Caco-2 (cell line): ENCODE measurements around the gene TOMT. TPM values are rescaled to one million over a fixed set of nuclear protein-coding genes. Genes with fewer than 3 reads are reported as not detected.
"Not testable (repeated sequence)": the region's sequence is repeated elsewhere in the genome, so short reads cannot be mapped to it uniquely, and the experiment has no call there.

ENCODE experiments used
- BruUV-seq: library from RNA; stranded (reverse); fragments of 400-500 nt; replicated peaks from 2 replicates; lab custom pipeline; 2021; lab: Mats Ljungman, UMichigan
- CTCF ChIA-PET: fragments of 300-600 bp; sonication (Branson Sonifier 250); formaldehyde crosslinking; loops from one replicate; lab custom pipeline; 2022; ENCODE audit warnings: antibody characterized with exemption; lab: Charles Lee
- POLR2A ChIA-PET: fragments of 300-600 bp; sonication (Branson Sonifier 250); formaldehyde crosslinking; loops from one replicate; lab custom pipeline; 2022; ENCODE audit warnings: antibody characterized with exemption; lab: Charles Lee
- DNase-seq, 2 experiments: peaks; one replicate each; pipeline versions ENCODE4 v3.0.0 to v3.0.0-alpha.2; 2020 to 2022
- H3K27me3 ChIP-seq: replicated peaks from 2 replicates; pipeline ENCODE4 v1.6.0; 2011; ENCODE audit warnings: low read length; ENCODE audit not compliant: control insufficient read depth, insufficient read depth
- H3K36me3 ChIP-seq: 2 replicates; pipeline ENCODE4 v1.5.1; 2011; ENCODE audit warnings: low read length; ENCODE audit not compliant: control insufficient read depth, insufficient read depth
- H3K4me1 ChIP-seq: fragments of 250-450 bp; sonication (Bioruptor Pico); 2 replicates; pipeline ENCODE4 v1.5.1; 2020; ENCODE audit warnings: mild to moderate bottlenecking
- H3K4me3 ChIP-seq: 2 replicates; pipeline ENCODE4 v1.5.1; 2011; ENCODE audit warnings: low read depth, mild to moderate bottlenecking, control low read depth, low read length
- H3K9me3 ChIP-seq: fragments of 250-450 bp; sonication (Bioruptor Pico); 2 replicates; pipeline ENCODE4 v1.5.1; 2020; ENCODE audit warnings: mild to moderate bottlenecking, moderate library complexity
- H3K27ac Mint-ChIP-seq: one replicate; pipeline ENCODE4 v1.8.0; 2022; ENCODE audit warnings: mixed read lengths; ENCODE audit not compliant: unreplicated experiment
- H3K27me3 Mint-ChIP-seq: one replicate; pipeline ENCODE4 v1.8.0; 2022; ENCODE audit warnings: mixed read lengths; ENCODE audit not compliant: insufficient read depth, unreplicated experiment
- H3K36me3 Mint-ChIP-seq: one replicate; pipeline ENCODE4 v1.8.0; 2022; ENCODE audit warnings: mild to moderate bottlenecking, mixed read lengths; ENCODE audit not compliant: insufficient read depth, unreplicated experiment
- H3K4me1 Mint-ChIP-seq: one replicate; pipeline ENCODE4 v1.8.0; 2022; ENCODE audit warnings: low read depth, mixed read lengths; ENCODE audit not compliant: unreplicated experiment
- H3K4me3 Mint-ChIP-seq: one replicate; pipeline ENCODE4 v1.8.0; 2022; ENCODE audit warnings: mild to moderate bottlenecking, moderate library complexity, mixed read lengths; ENCODE audit not compliant: unreplicated experiment
- H3K9me3 Mint-ChIP-seq: one replicate; pipeline ENCODE4 v1.8.0; 2022; ENCODE audit warnings: mixed read lengths; ENCODE audit not compliant: unreplicated experiment
- intact Hi-C: fragments of 100-400 bp; cut with micrococcal nuclease; formaldehyde crosslinking; loops from one replicate; pipeline ENCODE4 v1.10.0; 2022; ENCODE audit not compliant: unreplicated experiment
- total RNA-seq: library from RNA; stranded (reverse); gene quantifications from 2 replicates; pipeline ENCODE4 v1.2.3, GENCODE V29; 2022
- TF ChIP-seq, protein P1 (sequence below), 2 experiments: fragments of 200-600 bp in 1 of 2; IDR thresholded peaks; 1 replicate in 1 of 2; 2 replicates in 1 of 2; pipeline versions ENCODE4 v1.5.1 to v1.8.0; 2011 to 2022; ENCODE audit warnings: antibody characterized with exemption in 1 of 2, control low read depth in 1 of 2, inconsistent platforms in 1 of 2, low read depth in 1 of 2, low read length in 1 of 2, mild to moderate bottlenecking in 1 of 2, moderate library complexity in 1 of 2; ENCODE audit not compliant: insufficient read depth in 1 of 2, severe bottlenecking in 1 of 2, unreplicated experiment in 1 of 2

The TOMT gene
- total RNA-seq, 1 experiment from 2014 or later, result not detected

DNA sequence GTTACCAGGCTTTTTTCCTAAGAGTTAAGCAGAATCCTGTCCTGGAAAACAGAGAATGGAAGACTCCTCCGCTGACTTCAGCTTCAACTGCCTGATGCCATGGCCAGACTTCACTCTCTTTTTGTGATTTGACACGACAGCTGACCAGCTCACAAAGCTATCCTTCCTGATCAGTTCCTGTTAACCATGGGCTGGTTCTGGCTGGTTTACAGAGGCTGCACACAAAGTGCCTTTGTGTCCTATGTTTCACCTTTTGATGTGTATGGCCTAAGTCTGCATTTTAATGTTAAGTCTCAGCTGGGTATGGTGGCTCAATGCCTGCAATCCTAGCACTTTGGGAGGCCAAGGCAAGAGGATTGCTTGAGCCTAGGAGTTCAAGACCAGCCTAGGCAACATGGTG lies 40.9 kb downstream of the TOMT start:
- BruUV-seq, result no TSS peak
- POLR2A ChIA-PET, result no interaction called here
- DNase-seq, result no peak
- Mint-ChIP-seq H3K4me1 (peaks cover 14% of the 10 kb centered on the region), H3K36me3 (peaks cover 5% of the 10 kb centered on the region), H3K27ac (no peak overlapping the region), H3K9me3 (no peaks in the 10 kb centered on the region), H3K4me3 (no peak overlapping the region), H3K27me3 (no peaks in the 10 kb centered on the region)
- Histone ChIP-seq H3K4me1 (peaks cover 13% of the 10 kb centered on the region), H3K4me3 (no peak overlapping the region), H3K27me3 (no peaks in the 10 kb centered on the region), H3K36me3 (no peaks in the 10 kb centered on the region), H3K9me3 (peaks cover under 1% of the 10 kb centered on the region; the same call in 1 of the 2 replicates)
- TF ChIP-seq, protein P1, sequence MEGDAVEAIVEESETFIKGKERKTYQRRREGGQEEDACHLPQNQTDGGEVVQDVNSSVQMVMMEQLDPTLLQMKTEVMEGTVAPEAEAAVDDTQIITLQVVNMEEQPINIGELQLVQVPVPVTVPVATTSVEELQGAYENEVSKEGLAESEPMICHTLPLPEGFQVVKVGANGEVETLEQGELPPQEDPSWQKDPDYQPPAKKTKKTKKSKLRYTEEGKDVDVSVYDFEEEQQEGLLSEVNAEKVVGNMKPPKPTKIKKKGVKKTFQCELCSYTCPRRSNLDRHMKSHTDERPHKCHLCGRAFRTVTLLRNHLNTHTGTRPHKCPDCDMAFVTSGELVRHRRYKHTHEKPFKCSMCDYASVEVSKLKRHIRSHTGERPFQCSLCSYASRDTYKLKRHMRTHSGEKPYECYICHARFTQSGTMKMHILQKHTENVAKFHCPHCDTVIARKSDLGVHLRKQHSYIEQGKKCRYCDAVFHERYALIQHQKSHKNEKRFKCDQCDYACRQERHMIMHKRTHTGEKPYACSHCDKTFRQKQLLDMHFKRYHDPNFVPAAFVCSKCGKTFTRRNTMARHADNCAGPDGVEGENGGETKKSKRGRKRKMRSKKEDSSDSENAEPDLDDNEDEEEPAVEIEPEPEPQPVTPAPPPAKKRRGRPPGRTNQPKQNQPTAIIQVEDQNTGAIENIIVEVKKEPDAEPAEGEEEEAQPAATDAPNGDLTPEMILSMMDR (IDR thresholded peaks at IDR 0.05; ENCODE audit: insufficient read depth in 1 of 2, low read depth in 1 of 2, low read length in 1 of 2, severe bottlenecking in 1 of 2, unreplicated experiment in 1 of 2), result no peak
- intact Hi-C loops, result no loop called here
- CTCF ChIA-PET, result no interaction called here

GRCh38 chr11:72150882-72151281 lies 45.2 kb downstream of the TOMT start:
- Mint-ChIP-seq H3K9me3 (no peaks in the 10 kb centered on the region), H3K36me3 (no peaks in the 10 kb centered on the region), H3K4me3 (no peak overlapping the region), H3K4me1 (no peaks in the 10 kb centered on the region), H3K27me3 (no peaks in the 10 kb centered on the region), H3K27ac (no peak overlapping the region)
- peaks cover 13% of the 10 kb centered on the region for H3K4me1 ChIP-seq
- ChIA-PET CTCF (interaction anchor here (1.5 kb wide), 1 partner anchor 126 kb away, joined by 3 read pairs; no protein-coding TSS in a partner anchor), POLR2A (no interaction called here)
- no peaks in the 10 kb centered on the region for H3K36me3 ChIP-seq
- no peaks in the 10 kb centered on the region for H3K27me3 ChIP-seq
- H3K4me3 ChIP-seq, result no peak overlapping the region
- TF ChIP-seq, protein P1 (IDR thresholded peaks at IDR 0.05; ENCODE audit: insufficient read depth in 1 of 2, low read depth in 1 of 2, low read length in 1 of 2, severe bottlenecking in 1 of 2, unreplicated experiment in 1 of 2), result no peak
- H3K9me3 ChIP-seq, result peaks cover 4% of the 10 kb centered on the region; the same call in 1 of the 2 replicates
- DNase-seq, result no peak
- intact Hi-C loops, result no loop called here
- no TSS peak for BruUV-seq

- intact Hi-C loops, BruUV-seq, H3K9me3 Mint-ChIP-seq, H3K27ac Mint-ChIP-seq, H3K9me3 ChIP-seq, H3K4me1 ChIP-seq, H3K27me3 ChIP-seq, H3K4me3 Mint-ChIP-seq, H3K27me3 Mint-ChIP-seq, H3K36me3 ChIP-seq, H3K4me3 ChIP-seq, H3K36me3 Mint-ChIP-seq, DNase-seq, H3K4me1 Mint-ChIP-seq: not testable (repeated sequence)
- ChIA-PET CTCF (interaction anchor here (1.3 to 1.8 kb wide), 3 partner anchors 10 to 129 kb away, joined by 3 to 10 read pairs (median 6); partner anchors contain the start of gene ANAPC15), POLR2A (interaction anchor here (0.6 kb wide), 1 partner anchor 9 kb away, joined by 5 read pairs; no protein-coding TSS in a partner anchor)
These were observed 48.1 kb downstream of the TOMT start for GRCh38 chr11:72153874-72154273.
